GM18508 (cell line): ENCODE results near the gene GBP3.
"Not testable (repeated sequence)": the region's sequence is repeated elsewhere in the genome, so short reads cannot be mapped to it uniquely, and the experiment has no call there.

Source experiments
- ATAC-seq: cut with Tn5 transposase; IDR thresholded peaks from one replicate; pipeline ENCODE4 v1.9.1; 2021; ENCODE audit warnings: moderate number of reproducible peaks; ENCODE audit not compliant: insufficient read depth, unreplicated experiment

Gene GBP3

DNA sequence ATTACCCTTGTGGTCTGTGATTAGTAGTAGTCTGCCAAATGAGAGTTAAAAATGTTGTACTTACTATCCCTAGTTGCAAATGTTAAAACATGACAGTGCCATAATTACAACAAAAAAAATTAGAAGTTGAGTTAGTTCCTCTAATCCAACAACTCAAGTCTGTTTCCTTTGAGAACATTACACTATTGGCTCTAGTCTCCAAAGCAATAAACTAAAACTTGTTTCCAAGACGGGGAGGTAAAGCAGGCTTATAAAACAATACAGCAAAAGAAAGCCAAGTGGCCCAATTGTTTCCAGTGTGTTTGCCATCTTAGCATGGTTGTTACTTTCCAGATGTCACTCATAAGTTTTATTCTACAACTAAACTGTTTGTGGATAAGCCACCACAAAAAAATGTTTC is 41.8 kb downstream of the GBP3 start:
- ATAC-seq, result no peak

GRCh38 chr1:88979749-88980116 is 42.9 kb downstream of the GBP3 start:
- no peak for ATAC-seq

DNA sequence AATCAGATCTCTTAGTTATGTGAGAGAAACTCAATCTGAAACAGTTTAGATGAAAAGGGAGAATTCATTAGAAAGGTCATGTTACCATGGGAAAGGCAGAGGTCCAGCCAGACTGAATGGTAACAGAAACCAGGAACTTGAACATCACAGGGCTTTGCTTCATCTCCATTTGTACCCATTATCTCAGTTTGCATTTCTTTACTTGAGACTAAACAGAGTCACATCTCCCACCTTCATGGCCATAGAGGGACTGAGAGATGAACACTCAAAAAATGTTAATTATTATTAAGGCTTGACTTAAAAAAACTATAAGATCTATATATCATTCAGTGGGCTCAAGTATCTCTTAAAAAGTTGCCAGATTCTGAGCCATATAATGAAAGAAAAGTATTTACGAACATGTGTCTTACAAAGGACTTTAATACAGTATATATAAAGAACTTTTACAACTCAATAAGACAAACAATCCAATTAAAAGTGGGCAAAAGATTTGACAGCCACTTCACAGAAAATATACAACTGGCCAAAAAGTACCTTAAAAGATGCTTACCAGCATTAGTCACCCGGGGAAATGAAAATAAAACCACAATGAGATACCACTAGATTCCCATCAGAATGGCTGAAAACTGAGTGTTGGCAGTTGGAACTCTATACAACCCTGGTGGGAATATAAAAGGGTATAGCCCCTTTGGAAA is 43.5 kb downstream of the GBP3 start:
- ATAC-seq, result no peak

- no peak for ATAC-seq
Measured at GRCh38 chr1:88976235-88976634, 46.4 kb downstream of the GBP3 start.

DNA sequence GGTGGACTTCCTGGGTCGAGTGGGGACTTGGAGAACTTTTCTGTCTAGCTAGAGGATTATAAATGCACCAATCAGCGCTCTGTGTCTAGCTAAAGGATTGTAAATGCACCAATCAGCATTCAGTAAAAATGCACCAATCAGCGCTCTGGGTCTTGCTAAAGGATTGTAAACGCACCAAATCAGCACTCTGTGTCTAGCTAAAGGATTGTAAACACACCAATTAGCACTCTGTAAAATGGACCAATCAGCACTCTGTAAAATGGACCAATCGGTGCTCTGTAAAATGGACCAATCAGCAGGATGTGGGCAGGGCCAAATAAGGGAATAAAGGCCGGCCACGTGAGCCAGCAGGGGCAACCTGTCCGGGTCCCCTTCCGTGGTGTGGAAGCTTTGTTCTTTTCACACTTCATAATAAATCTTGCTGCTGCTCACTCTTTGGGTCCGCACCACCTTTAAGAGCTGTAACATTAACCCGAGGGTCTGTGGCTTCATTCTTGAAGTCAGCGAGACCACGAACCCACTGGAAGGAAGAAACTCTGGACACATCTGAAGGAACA is 48.0 kb downstream of the GBP3 start:
- ATAC-seq, result not testable (repeated sequence)

- no peak for ATAC-seq
Measured at GRCh38 chr1:88973520-88974137, 49.0 kb downstream of the GBP3 start.

DNA sequence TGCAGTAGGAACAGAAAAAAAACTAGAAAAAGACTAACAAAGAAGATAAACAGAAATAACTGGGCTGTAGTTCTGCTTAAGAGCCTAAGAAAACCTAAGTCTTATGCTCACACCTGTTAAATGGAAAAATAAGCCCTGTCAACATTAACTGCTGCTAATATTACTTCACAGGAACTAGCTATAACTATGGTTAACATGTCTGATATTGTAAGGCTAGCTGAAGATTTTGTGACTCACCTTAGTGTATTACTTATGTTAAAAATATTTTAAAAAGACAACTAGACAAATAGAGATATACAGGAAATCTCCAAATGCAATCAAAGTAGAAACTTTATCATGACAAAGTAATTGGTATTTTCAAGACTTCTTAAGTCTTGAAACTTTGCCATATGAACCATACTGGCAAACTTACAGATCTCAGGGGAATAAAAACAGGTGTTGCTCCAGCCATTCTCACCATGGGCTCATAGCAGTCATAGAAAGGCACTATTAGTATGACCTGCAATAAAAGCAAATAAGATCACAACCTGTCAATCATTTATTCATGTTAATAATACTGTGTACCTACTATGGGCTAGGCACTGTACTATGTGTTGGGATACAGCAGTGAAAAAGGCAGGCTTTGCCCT is 60.9 kb downstream of the GBP3 start:
- ATAC-seq, result no peak

GRCh38 chr1:88961081-88961480 is 61.6 kb downstream of the GBP3 start:
- ATAC-seq, result no peak
